Measurements from ENCODE around the gene CRTAC1. TPM values are rescaled to one million over a fixed set of nuclear protein-coding genes. Genes with fewer than 3 reads are reported as not detected.

The CRTAC1 gene
- total RNA-seq, 1 experiment from 2014 or later, result 0.17 TPM

DNA sequence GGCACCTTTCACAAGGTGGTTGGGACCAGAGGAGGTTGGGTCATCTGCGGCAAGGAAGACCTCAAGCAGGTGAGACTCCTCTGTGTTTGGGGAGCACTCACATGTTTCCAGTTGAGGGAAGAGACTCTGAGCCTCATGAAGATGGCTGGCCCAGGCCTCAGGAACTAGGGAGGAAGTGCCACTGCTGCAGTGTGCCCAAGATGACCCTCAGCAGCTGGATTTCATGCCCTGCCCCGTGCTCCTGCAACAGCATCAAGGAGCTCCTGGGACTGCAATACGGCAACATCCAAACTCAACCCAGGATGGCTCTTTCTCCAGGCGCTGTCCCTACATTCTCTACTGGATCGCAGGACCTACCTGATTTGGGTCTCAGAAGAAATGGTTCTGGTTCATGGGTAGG, 106.9 kb downstream of the CRTAC1 start:
- no peak for DNase-seq (ENCODE audit: low spot score)

DNA sequence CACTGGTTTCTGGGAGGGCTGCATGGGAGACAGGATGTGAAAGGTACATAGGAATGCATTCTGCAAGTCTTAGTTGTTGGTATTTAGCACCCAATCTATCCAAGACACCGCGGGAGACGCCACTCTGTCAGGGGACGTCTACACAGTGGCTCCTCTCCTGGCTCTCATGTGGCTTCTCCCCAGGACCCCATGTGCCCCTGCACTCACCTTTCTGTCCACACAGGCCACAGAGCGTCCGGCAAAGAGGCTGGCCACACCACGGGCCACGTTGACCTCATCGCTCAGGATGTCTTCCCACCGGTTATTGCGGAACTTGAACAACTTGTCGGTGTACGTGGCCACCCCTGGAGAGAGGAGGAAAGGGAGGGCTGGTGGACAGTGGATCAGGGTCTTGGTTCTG, 107.4 kb downstream of the CRTAC1 start:
- DNase-seq (ENCODE audit: low spot score), result no peak

DNA sequence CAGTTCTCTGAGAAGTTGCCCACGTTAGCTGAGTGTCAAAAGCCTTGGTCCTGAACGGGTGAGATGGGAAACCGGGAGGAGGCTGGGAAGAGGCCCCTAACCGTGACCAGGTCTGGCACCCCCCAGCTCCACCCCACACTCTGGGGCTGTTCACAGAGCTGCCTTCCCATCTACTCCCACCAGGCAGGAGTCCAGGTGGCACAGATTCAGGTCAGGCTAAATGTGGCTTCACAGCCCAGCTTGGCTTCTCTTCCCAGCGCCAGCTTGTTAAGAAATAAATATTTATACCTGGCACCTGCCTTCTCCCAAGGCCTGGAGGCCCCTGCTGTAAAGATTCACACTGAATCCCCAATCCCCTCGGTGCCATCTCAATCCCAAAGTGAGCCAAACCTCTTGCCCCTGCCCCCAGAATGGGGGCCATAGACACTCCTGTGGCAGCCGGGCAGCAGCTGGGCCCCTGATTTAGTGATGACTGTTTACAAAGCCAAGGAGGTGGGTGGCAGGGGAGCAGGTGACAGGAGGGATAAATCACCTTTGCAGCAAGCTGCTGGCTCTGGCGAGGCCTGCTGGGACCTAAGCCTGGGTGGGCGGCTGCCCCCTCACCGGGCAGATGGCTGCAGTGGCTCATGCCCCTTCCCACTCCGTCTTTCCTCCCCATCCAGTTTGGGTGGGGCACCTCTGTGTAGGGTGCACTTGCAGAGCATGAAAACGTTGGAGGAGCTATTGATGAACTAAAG, 108.2 kb downstream of the CRTAC1 start:
- no peak for DNase-seq (ENCODE audit: low spot score)

DNA sequence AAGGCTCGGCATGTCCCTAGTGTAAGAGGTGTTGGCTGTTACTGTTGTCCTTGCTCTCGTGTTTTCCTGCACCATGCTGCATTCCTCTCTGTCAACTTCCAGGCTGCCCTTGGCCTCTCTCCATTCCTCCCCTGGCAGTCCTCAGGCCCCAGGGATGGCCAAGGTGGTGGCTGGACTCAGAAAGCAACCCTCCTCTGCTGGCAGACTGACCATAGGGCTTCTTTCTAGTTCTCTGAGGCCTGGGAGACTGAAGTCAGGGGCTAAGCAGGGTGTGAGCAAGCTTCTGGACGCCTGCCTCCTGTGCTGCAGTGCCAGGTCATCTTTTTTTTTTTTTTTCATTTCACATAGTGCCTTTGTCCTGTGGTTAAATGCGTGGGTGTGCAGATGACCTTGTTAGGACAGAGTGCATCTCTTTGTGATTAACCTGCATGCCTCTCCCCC, 108.8 kb downstream of the CRTAC1 start:
- no peak for DNase-seq (ENCODE audit: low spot score)

DNA sequence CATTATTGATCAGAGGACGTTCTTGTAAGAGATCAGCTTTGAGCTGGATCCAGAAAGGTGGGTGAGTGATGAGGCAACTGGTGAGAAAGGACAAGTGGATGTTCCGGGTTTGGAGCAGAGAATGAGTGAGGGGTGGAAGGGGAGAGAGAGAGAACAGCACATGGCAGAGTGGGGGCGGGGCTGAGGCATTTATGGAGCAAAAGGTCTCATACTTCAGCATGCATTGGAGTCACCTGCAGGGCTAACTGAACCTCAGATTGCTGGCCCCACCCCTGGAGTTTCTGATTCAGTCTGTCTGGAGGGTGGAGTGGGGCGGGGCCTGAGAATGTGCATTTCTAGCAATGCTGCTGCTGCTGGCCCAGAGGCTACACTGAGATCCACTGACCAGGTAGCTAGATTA, 109.6 kb downstream of the CRTAC1 start:
- DNase-seq (ENCODE audit: low spot score), result no peak

DNA sequence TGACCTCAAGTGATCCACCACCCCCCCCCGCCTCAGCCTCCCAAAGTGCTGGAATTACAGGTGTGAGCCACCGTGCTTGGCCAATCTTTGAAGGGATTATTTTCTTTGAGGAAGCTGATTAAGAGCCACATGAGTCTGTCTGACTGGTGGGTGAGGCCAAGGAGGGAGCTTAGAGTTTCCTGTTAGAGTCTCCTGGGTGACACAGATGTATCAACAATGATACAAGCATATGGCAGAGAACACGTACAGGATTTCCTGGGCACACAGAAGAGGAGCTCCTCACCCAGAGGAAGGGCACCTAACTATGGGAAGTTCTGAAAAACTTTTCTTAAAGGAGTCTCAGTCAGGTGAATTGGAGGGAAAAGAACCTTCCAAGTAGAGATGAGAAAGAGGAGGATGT, 111.4 kb downstream of the CRTAC1 start:
- no peak for DNase-seq (ENCODE audit: low spot score)

DNA sequence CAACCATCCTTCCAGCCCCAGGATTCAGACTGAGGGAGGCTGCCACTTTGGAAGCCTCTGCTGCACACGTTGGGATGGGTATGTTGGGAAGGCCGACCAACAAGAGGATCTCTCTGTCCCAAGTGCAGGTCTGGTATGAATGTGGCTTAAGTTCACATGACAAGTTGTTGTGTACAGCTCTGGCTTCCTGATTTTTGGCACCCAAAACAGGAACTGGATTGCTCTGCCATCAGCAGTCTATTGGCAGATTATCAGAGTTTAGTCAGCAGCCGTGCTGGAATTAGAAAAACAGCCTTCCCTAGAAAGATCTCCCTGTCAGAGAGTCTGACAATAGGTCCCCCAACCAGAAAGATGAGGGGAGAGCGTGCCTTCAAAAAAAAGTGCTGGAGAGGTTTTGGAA, 113.8 kb downstream of the CRTAC1 start:
- DNase-seq (ENCODE audit: low spot score), result no peak

DNA sequence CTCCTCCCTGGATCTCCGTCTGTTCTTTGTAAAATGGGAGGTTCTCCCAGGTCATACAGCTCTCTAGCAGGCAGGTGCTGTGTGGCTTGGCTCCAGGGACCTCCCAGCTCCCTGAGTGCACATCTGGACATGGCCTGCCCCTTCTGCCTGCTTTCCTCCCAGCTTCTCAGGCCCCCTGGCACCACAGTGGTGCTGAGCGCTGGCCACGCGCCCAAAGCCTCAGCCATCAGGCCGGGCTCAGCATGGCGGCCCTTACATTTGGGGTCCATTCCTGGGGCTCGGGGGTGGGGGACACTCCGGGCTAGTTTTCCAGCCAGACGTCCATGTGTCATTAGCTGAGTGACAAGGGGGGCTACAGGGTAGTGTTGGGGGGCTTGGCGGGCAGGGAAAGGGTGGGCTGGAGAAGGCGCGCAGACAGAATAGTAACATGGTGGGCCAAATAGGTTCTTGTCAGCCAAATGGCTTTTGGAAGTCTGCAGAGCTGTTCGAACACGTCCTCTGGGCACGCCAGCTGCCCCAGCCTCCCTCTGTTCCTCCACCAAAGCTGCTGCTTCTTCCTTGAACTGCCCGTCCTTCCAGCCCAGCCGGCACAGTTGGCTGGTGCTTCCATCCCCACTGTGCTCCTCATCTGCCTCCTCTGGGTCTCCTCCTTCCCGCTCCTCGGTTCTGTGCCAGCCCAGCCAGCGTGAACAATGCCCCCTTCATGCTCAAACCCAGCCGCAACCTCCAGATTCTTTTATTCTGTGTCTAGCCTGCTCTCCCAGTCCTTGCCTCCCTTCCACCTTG, 114.9 kb downstream of the CRTAC1 start:
- DNase-seq (ENCODE audit: low spot score), result no peak

DNA sequence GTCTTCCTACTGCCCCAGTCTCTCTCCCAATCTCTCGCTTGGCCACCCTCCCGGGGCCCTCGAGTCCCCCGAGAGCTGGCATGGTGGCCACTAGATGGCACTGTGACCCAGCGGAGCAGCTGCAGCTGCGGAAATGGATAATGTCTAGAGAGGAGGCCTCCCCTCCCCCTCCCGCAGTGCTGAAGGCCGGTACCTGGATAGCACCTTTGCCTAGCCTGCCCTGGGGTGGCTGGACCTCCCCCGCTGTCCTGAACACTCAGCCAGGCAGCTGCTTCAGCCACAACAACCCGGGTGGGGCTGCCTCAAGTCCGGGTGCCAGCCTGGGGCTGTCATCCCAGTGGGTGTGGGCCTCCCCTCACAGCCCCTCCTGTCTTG, 115.6 kb downstream of the CRTAC1 start:
- peak; percentile 69 for DNase-seq (ENCODE audit: low spot score)

DNA sequence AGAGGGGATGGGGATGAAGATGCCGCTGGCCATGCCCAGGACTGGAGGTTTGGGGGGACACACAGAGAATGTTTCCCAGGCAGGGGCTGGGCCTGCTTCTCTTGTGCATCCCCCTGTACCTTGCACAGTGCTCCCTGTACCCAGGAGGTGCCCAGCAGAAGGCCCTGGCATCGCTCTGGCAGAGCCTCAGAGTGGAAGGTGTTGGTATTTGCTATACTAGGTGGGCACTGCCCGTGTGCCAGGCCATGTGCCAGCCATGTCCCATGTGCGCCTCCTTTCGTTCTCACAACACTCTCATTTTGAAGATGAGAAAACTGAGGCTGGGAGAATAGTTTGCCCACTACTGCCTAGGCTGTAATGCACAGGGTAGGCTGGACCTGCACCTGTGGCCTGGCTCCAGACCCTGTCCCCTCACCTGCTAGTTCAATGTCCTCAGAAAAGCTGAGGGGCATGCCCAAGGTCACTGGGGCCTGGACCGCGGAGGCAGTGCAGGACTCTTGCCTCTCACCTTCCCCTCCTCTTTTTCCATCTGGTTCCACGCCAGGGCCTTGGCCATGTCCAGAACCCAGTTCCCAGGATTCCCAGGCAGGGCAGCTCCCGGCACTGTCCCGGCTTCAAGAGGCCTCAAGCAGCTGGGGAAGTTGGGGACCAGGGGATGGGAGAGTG, 116.1 kb downstream of the CRTAC1 start:
- no peak for DNase-seq (ENCODE audit: low spot score)

DNA sequence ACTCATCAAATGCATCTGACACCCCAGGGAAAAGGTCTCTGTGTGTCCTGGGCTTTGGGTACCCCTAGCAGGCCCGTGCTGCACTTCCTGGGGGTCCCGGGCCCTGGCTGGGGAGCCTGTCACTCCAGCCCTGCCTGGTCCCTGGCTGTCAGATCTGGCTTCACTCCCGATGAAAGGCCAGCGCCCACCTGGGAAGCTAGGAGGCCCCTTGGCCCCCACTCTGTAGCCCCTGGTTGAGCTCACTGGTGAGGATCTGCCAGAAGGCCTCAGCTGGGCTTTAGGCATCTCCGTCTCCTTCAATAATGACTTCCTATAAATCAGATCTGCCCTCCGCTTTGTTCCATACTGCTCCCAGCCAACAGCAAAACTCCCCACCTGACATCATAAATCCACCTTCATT, 116.8 kb downstream of the CRTAC1 start:
- no peak for DNase-seq (ENCODE audit: low spot score)

DNA sequence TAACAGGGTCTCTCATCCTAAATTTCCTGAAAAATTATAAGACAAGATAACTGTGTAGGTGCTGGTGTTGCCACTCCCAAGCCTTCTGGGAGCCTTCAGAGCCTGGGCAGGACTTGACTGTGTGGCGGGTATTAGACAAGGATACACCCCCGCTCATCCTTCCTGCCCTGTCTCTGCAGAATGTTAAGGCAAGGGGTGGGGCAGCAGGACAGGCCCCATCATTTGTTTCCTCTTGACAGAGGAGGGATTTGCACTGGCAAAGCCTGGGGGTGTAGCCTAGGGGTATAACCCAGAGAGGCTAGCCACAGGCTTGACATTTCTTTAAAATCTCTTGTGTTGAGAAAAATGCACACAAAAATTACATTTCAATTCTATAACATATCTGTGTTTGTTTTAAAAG, 117.2 kb downstream of the CRTAC1 start:
- no peak for DNase-seq (ENCODE audit: low spot score)

DNA sequence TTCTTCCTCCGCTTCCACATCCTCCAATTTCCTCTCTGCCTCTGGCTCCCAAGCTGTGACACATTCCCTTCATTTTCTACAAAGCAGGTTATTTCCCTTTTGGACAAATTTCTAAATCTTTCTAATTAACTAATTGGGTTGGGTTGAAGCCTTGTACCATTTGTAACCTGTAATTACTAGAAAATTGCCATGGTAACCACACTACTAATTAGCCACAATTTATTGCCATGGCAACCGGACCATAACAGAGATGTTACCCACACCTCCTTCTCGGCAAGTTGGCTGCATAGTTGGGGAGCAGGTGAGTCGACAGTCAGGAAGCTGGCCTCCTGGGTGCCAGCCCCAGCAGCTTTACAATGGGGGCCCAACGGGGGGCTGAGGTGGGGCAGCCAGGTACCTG, 119.2 kb downstream of the CRTAC1 start:
- DNase-seq (ENCODE audit: low spot score), result no peak

DNA sequence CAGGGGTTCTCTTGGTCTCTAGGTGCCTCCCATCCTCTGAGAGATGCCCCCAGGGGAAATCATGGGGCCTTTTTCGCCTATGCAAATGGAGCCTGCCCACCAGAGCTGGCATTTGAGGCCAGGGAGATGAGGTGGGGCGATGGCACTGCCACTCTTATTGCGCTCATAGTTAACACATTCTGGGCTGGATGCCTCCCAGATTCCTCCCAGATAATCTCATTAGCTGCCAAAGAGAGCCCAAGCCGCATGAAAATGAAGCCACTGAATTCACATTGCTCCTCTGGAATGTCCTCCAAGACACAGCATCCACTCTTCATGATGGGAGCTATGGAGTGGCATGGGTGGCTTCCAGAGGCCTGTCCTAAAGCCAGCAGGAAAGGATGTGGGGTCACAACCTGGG, 119.8 kb downstream of the CRTAC1 start:
- DNase-seq (ENCODE audit: low spot score), result no peak

DNA sequence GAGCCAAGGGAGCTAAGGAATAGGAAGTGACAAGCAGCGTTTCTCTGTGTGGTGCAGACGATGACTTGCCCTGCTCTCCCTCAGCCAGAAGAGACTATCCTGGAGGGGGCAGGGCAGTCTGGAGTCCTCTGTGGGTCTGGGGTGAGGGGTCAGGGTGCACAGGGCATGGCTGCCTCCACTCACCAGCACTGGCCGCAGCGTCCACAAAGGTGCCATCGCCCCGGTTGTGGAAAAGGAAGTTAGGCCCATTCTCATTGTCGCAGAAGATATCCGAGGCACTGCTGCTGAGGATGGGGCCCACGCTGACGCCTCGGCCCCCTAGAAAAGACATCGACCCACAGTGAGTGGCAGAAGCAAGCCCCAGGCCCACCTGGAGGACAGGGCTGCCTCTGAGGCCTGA, 122.6 kb downstream of the CRTAC1 start:
- DNase-seq (ENCODE audit: low spot score), result no peak

DNA sequence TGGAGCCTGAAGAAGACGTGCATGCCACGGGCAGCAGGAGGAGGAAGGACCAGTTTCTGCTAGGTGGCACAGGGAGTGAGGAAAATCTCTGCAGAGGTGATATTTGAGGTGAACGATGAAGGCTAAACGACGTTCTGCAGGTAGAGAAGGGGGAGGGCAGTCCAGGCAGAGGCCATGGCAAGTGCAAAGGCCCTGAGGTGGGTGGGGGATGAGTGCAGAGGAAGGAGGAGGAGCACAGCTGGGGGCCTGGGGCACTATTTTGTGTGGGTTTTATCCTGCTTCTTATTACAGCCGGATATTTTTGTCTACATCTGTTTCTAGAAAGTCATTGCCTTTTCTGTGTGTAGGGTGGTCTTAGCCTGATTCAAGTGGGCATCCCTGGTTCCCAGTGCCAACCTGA, 123.2 kb downstream of the CRTAC1 start:
- no peak for DNase-seq (ENCODE audit: low spot score)

DNA sequence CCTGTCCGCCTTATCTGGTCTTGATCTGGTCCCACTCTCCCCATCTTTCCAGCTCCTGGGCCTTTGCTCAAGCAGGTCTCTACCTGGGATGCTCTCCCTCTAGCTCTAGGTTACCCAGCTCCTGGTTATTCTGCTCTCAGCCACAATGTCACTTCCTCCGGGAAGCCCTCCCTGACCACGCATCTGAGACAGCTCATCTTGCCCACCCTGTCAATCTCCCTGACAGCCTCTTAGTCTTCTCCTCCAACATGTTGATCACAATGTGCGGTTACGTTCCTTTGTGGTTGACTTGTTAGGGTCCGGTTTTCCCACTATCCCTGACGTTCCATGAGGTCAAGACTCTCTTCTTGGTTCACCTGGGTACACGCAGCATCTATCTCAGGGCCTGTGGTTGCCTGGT, 125.1 kb downstream of the CRTAC1 start:
- DNase-seq (ENCODE audit: low spot score), result no peak

DNA sequence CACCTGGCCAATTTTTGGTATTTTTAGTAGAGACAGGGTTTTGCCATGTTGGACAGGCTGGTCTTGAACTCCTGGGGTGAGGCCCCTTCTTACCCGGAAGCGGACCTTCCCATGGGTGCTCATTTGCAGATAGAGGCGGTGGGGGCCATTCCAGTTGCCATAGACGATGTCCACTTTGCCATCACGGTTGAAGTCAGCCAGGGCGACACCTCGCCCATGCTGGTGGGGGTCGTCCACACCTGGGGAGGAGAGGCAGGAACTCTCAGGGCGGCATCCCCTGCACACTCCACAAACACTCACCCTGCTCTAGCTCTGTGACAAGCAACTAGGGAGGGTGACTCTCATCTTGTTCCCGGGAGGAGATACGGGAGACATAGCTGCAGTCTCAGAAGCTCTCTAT, 125.8 kb downstream of the CRTAC1 start:
- DNase-seq (ENCODE audit: low spot score), result no peak

DNA sequence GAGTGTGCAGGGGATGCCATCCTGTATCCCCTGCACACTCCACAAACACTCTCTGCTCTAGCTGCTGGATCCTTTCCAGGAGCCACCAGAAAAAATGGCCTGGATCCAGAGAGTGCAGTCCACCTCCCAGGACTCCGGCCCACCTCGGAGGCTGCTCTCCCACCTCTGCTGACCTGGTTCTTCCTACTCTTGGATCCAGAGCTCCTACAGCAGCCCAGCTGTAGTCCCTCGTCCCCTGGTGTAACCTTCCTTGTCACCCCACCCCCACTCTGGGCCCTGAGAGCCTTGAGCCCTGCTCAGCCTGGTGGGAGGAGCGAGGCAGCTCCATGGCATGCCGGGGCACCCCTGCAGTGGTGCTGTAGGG, 126.4 kb downstream of the CRTAC1 start:
- no peak for DNase-seq (ENCODE audit: low spot score)

DNA sequence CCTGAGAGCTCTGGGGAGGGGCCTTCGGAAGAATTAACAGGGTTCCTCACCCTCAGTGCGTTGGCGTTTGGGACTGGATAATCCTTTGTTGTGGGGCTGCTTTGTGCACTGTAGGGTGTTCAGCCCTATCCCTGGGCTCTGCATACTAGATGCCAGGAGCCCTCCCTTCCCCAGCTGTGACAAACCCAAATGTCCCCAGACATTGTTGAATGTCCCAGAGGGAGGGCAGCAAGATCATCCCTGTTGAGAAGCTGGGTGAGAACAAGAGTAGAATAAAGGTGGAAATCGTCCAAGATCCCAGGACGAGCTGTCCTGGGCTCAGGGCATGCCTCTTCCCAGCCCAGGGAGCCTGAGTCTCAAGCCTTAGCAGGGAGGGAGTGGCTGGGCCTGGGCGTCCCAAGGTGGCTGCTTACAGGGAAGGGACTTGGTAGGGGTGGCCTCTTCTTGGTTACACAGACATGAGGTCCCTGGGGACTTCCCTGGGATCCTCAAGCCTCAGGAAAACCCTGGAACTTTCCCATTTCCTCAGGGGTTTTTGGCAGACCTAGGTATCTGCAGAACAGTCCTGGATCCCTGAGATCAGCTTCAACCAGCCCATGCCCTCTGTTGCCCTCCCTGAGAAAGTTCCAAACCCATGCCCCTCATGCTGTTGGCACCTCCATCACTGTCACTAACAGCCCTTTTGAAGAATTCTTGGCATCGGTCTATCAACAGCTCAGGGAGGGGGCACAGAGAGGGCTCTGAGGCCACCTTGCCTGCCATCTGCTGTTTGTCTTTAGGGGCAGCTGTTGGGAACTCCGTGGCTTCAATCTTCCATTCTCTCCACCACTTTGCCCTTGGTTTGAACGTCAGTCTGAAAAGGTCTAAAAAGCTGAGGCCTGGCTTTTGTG, 127.0 kb downstream of the CRTAC1 start:
- no peak for DNase-seq (ENCODE audit: low spot score)

DNA sequence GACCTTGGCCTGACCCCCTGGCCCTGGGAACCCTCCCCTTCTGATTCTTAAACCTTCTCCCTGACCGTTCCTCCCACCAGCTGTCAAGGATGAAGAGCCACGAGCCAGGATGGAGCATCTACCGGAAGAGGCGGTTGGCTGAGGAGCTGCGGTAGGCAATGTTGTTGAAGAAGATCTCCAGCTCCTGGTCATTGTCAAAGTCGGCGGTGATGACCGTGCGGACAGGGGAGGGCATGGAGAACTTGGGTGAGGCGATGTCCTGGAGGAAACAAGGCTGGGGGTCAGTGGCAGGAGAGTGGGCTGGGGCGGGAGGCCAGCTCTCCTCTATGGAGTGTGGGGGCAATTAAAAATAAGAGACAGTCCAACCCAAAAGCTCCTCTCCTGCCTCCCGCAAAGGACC, 129.0 kb downstream of the CRTAC1 start:
- no peak for DNase-seq (ENCODE audit: low spot score)

DNA sequence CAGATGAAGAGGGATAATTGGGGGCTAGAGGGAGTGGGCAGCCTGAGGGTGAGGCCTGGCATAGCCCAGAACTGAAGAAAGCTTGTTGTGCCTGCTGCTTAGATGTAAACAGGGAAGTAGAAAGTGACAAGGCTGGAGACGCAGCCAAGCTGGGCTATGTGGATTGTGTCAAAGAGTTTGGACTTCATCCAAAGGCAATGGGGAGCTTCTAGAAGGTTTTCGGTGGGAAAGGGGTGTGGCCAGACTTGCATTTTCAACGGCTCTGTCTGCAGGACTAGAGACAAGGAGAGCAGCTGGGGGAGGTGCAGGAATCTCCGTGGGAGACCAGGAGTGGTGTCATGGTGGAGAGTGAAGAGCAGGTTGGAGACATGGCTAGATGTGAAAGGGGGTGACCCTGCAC, 132.0 kb downstream of the CRTAC1 start:
- DNase-seq (ENCODE audit: low spot score), result peak; percentile 40

Measured in H4 (cell line).